ENCODE results near the gene ZFAND6.
A peak's percentile ranks its signal among the peaks of the same experiment; 100 is the strongest.

Gene ZFAND6

DNA sequence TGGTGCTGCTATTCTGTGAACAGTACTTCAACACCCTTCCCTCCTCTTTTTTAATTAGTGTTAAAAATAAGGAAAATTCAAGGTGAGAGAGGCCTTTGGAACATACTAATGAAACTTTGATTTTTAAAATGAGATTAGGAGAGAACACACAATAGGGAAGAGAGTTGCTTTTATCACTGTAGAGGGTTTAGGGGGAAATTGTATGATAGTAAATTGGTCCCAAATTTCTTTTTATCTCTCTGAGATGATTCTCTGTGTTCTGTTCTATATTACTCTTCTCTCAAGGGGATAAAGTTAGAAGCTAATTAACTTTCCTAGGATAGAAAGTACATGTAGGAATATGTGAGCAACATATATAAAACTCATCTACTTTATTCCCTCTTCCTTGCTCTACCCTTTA is 40.8 kb downstream of the ZFAND6 start:
- H3K4me3 ChIP-seq (ENCODE audit: low read length): no peak overlapping the region
- H3K9me3 ChIP-seq (replicated peaks; ENCODE audit: low read length): no peaks in the 10 kb centered on the region
- peaks cover 5% of the 10 kb centered on the region for H3K4me1 ChIP-seq (ENCODE audit: control insufficient read depth, insufficient read depth, low read length)
- H3K27me3 ChIP-seq (ENCODE audit: control insufficient read depth, insufficient read depth, low read length): no peaks in the 10 kb centered on the region
- H3K36me3 ChIP-seq (ENCODE audit: insufficient read depth, low read length): peaks cover 3% of the 10 kb centered on the region
- no peak overlapping the region for H3K4me2 ChIP-seq (ENCODE audit: low read length)
- no peak overlapping the region for H3K9ac ChIP-seq (ENCODE audit: low read depth, low read length)

- H3K4me2 ChIP-seq (ENCODE audit: low read length): peak overlapping the region; percentile 64
- peaks cover 3% of the 10 kb centered on the region for H3K36me3 ChIP-seq (ENCODE audit: insufficient read depth, low read length)
- no peak overlapping the region for H3K9ac ChIP-seq (ENCODE audit: low read depth, low read length)
- no peaks in the 10 kb centered on the region for H3K9me3 ChIP-seq (replicated peaks; ENCODE audit: low read length)
- H3K27me3 ChIP-seq (ENCODE audit: control insufficient read depth, insufficient read depth, low read length): no peaks in the 10 kb centered on the region
- H3K4me1 ChIP-seq (ENCODE audit: control insufficient read depth, insufficient read depth, low read length): peaks cover 18% of the 10 kb centered on the region
- H3K4me3 ChIP-seq (ENCODE audit: low read length): peak overlapping the region; percentile 20
These were observed 45.7 kb downstream of the ZFAND6 start for GRCh38 chr15:80105193-80105592.

GRCh38 chr15:80105595-80105994 is 46.1 kb downstream of the ZFAND6 start:
- Histone ChIP-seq H3K9ac (ENCODE audit: low read depth, low read length) (no peak overlapping the region), H3K9me3 (replicated peaks; ENCODE audit: low read length) (no peaks in the 10 kb centered on the region), H3K4me1 (ENCODE audit: control insufficient read depth, insufficient read depth, low read length) (peaks cover 18% of the 10 kb centered on the region), H3K36me3 (ENCODE audit: insufficient read depth, low read length) (peaks cover 3% of the 10 kb centered on the region), H3K27me3 (ENCODE audit: control insufficient read depth, insufficient read depth, low read length) (no peaks in the 10 kb centered on the region), H3K4me2 (ENCODE audit: low read length) (peak overlapping the region; percentile 64), H3K4me3 (ENCODE audit: low read length) (peak overlapping the region; percentile 20)

DNA sequence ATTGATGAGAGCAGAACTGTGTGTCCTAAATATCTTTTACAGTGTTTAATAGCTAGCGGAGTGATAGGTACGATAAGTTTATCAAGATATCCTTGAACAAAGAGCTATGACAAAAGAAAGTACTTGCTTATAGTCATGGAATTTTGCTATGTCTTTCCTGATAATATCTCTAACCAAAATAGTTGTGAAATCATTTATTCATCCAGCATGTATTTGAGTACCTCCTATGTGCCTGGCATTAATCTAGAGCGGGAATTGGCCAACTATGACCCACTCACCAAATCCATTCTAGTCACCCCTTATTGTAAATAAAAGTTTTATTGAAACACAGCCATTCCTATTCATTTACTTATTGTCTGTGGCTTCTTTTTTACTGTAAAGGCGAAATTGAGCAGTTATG is 46.6 kb downstream of the ZFAND6 start:
- Histone ChIP-seq H3K4me2 (ENCODE audit: low read length) (peak overlapping the region; percentile 64), H3K4me3 (ENCODE audit: low read length) (no peak overlapping the region), H3K36me3 (ENCODE audit: insufficient read depth, low read length) (peaks cover 3% of the 10 kb centered on the region), H3K27me3 (ENCODE audit: control insufficient read depth, insufficient read depth, low read length) (no peaks in the 10 kb centered on the region), H3K4me1 (ENCODE audit: control insufficient read depth, insufficient read depth, low read length) (peaks cover 18% of the 10 kb centered on the region), H3K9me3 (replicated peaks; ENCODE audit: low read length) (no peaks in the 10 kb centered on the region), H3K9ac (ENCODE audit: low read depth, low read length) (no peak overlapping the region)

- no peak overlapping the region for H3K9ac ChIP-seq (ENCODE audit: low read depth, low read length)
- H3K4me3 ChIP-seq (ENCODE audit: low read length): no peak overlapping the region
- no peaks in the 10 kb centered on the region for H3K9me3 ChIP-seq (replicated peaks; ENCODE audit: low read length)
- H3K36me3 ChIP-seq (ENCODE audit: insufficient read depth, low read length): peaks cover 3% of the 10 kb centered on the region
- H3K4me1 ChIP-seq (ENCODE audit: control insufficient read depth, insufficient read depth, low read length): peaks cover 25% of the 10 kb centered on the region
- no peaks in the 10 kb centered on the region for H3K27me3 ChIP-seq (ENCODE audit: control insufficient read depth, insufficient read depth, low read length)
- H3K4me2 ChIP-seq (ENCODE audit: low read length): no peak overlapping the region
These were observed 47.7 kb downstream of the ZFAND6 start for GRCh38 chr15:80107204-80107603.

DNA sequence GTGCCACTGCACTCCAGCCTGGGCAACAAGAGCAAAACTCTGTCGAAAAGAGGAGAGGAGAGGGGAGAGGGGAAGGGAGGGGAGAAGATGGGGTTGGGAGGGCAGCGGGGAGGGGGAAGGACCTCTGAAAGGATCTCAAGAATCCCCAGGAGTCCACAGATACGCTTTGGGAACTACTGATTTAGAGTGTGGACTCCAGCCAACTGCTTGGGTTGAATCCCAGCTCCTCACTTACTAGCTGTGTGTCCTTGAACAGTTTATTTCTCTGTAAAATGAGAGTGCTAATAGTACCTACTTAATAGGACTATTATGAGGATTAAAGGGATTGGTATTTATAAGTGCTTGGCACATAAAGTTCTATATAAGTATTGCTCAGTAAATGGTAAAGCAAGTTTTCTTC is 48.3 kb downstream of the ZFAND6 start:
- Histone ChIP-seq H3K27me3 (ENCODE audit: control insufficient read depth, insufficient read depth, low read length) (no peaks in the 10 kb centered on the region), H3K4me1 (ENCODE audit: control insufficient read depth, insufficient read depth, low read length) (peaks cover 25% of the 10 kb centered on the region), H3K4me2 (ENCODE audit: low read length) (no peak overlapping the region), H3K9ac (ENCODE audit: low read depth, low read length) (no peak overlapping the region), H3K4me3 (ENCODE audit: low read length) (no peak overlapping the region), H3K36me3 (ENCODE audit: insufficient read depth, low read length) (peaks cover 3% of the 10 kb centered on the region), H3K9me3 (replicated peaks; ENCODE audit: low read length) (no peaks in the 10 kb centered on the region)

GRCh38 chr15:80109388-80109787 is 49.9 kb downstream of the ZFAND6 start:
- Histone ChIP-seq H3K4me1 (ENCODE audit: control insufficient read depth, insufficient read depth, low read length) (peaks cover 25% of the 10 kb centered on the region), H3K9ac (ENCODE audit: low read depth, low read length) (no peak overlapping the region), H3K4me3 (ENCODE audit: low read length) (no peak overlapping the region), H3K4me2 (ENCODE audit: low read length) (no peak overlapping the region), H3K36me3 (ENCODE audit: insufficient read depth, low read length) (no peaks in the 10 kb centered on the region), H3K9me3 (replicated peaks; ENCODE audit: low read length) (no peaks in the 10 kb centered on the region), H3K27me3 (ENCODE audit: control insufficient read depth, insufficient read depth, low read length) (no peaks in the 10 kb centered on the region)

GRCh38 chr15:80110920-80111319 is 51.4 kb downstream of the ZFAND6 start:
- H3K27me3 ChIP-seq (ENCODE audit: control insufficient read depth, insufficient read depth, low read length): no peaks in the 10 kb centered on the region
- H3K36me3 ChIP-seq (ENCODE audit: insufficient read depth, low read length): no peaks in the 10 kb centered on the region
- H3K9me3 ChIP-seq (replicated peaks; ENCODE audit: low read length): no peaks in the 10 kb centered on the region
- no peak overlapping the region for H3K4me2 ChIP-seq (ENCODE audit: low read length)
- no peak overlapping the region for H3K4me3 ChIP-seq (ENCODE audit: low read length)
- H3K9ac ChIP-seq (ENCODE audit: low read depth, low read length): no peak overlapping the region
- peaks cover 13% of the 10 kb centered on the region for H3K4me1 ChIP-seq (ENCODE audit: control insufficient read depth, insufficient read depth, low read length)

GRCh38 chr15:80114114-80114513 is 54.6 kb downstream of the ZFAND6 start:
- Histone ChIP-seq H3K9me3 (replicated peaks; ENCODE audit: low read length) (no peaks in the 10 kb centered on the region), H3K4me3 (ENCODE audit: low read length) (no peak overlapping the region), H3K36me3 (ENCODE audit: insufficient read depth, low read length) (no peaks in the 10 kb centered on the region), H3K4me1 (ENCODE audit: control insufficient read depth, insufficient read depth, low read length) (peaks cover 6% of the 10 kb centered on the region), H3K9ac (ENCODE audit: low read depth, low read length) (no peak overlapping the region), H3K27me3 (ENCODE audit: control insufficient read depth, insufficient read depth, low read length) (no peaks in the 10 kb centered on the region), H3K4me2 (ENCODE audit: low read length) (no peak overlapping the region)

DNA sequence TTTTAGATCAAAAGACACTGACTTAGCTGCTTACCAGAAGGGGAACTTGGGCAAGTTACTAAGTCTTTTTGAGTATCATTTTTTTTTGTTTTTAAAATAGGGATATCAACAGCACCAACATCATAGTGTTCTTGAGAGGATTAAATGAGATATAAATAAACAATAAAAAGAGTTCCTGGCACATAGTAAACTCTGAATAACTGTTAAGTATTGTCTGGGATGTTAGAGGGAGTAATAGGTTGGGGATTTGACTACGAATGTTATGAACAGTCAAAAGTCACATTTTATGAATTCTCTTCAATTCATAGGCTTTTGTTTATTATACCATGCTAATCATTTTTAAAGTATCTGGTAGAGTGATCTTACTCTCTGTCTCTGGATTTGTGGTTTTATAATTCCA is 55.5 kb downstream of the ZFAND6 start:
- H3K4me1 ChIP-seq (ENCODE audit: control insufficient read depth, insufficient read depth, low read length): peaks cover 6% of the 10 kb centered on the region
- no peak overlapping the region for H3K4me2 ChIP-seq (ENCODE audit: low read length)
- H3K9ac ChIP-seq (ENCODE audit: low read depth, low read length): no peak overlapping the region
- no peaks in the 10 kb centered on the region for H3K9me3 ChIP-seq (replicated peaks; ENCODE audit: low read length)
- H3K36me3 ChIP-seq (ENCODE audit: insufficient read depth, low read length): no peaks in the 10 kb centered on the region
- no peaks in the 10 kb centered on the region for H3K27me3 ChIP-seq (ENCODE audit: control insufficient read depth, insufficient read depth, low read length)
- no peak overlapping the region for H3K4me3 ChIP-seq (ENCODE audit: low read length)

- Histone ChIP-seq H3K9me3 (replicated peaks; ENCODE audit: low read length) (no peaks in the 10 kb centered on the region), H3K4me3 (ENCODE audit: low read length) (no peak overlapping the region), H3K4me2 (ENCODE audit: low read length) (no peak overlapping the region), H3K9ac (ENCODE audit: low read depth, low read length) (no peak overlapping the region), H3K27me3 (ENCODE audit: control insufficient read depth, insufficient read depth, low read length) (no peaks in the 10 kb centered on the region), H3K36me3 (ENCODE audit: insufficient read depth, low read length) (peaks cover 13% of the 10 kb centered on the region), H3K4me1 (ENCODE audit: control insufficient read depth, insufficient read depth, low read length) (no peaks in the 10 kb centered on the region)
These were observed 59.5 kb downstream of the ZFAND6 start for GRCh38 chr15:80118956-80119355.

- Histone ChIP-seq H3K9ac (ENCODE audit: low read depth, low read length) (no peak overlapping the region), H3K27me3 (ENCODE audit: control insufficient read depth, insufficient read depth, low read length) (no peaks in the 10 kb centered on the region), H3K4me2 (ENCODE audit: low read length) (no peak overlapping the region), H3K36me3 (ENCODE audit: insufficient read depth, low read length) (peaks cover 13% of the 10 kb centered on the region), H3K4me3 (ENCODE audit: low read length) (no peak overlapping the region), H3K4me1 (ENCODE audit: control insufficient read depth, insufficient read depth, low read length) (no peaks in the 10 kb centered on the region), H3K9me3 (replicated peaks; ENCODE audit: low read length) (no peaks in the 10 kb centered on the region)
These were observed 61.2 kb downstream of the ZFAND6 start for GRCh38 chr15:80120636-80121035.
